Heart right ventricle (tissue), 16 donors: Measurements from ENCODE around the gene SLC2A1. TPM values are rescaled to one million over a fixed set of nuclear protein-coding genes. Genes with fewer than 3 reads are reported as not detected.

Experiments
- ATAC-seq, 8 donors: fragments of 200-7000 bp; cut with Tn5 transposase; one replicate each; pipeline ENCODE4 v1.9.1; 2020; ENCODE audit warnings: mild to moderate bottlenecking in 8 of 8, moderate library complexity in 8 of 8, moderate number of reproducible peaks in 1 of 8
- DNase-seq, 2 donors: peaks; one replicate each; pipeline ENCODE4 v3.0.0-alpha.2; 2020
- H3K27ac ChIP-seq, 10 donors: fragments of 200-600 bp; sonication (generic) in 2 of 10; one replicate each; pipeline versions ENCODE4 v1.5.0 to v1.8.0; 2020 to 2022; ENCODE audit warnings: mild to moderate bottlenecking in 3 of 10
- H3K27me3 ChIP-seq, 7 donors: fragments of 200-600 bp; one replicate each; pipeline ENCODE4 v1.8.0; 2021 to 2022; ENCODE audit warnings: mild to moderate bottlenecking in 2 of 7
- H3K36me3 ChIP-seq, 9 donors: fragments of 200-600 bp; sonication (generic) in 1 of 9; one replicate each; pipeline versions ENCODE4 v1.5.0 to v1.8.0; 2020 to 2022; ENCODE audit warnings: mild to moderate bottlenecking in 2 of 9
- H3K4me1 ChIP-seq, 9 donors: fragments of 200-600 bp; sonication (generic) in 1 of 9; one replicate each; pipeline versions ENCODE4 v1.5.0 to v1.8.0; 2020 to 2022; ENCODE audit warnings: mild to moderate bottlenecking in 4 of 9
- H3K4me3 ChIP-seq, 10 donors: fragments of 200-600 bp; sonication (generic) in 2 of 10; one replicate each; pipeline versions ENCODE4 v1.5.0 to v1.8.0; 2020 to 2022; ENCODE audit warnings: mild to moderate bottlenecking in 7 of 10, moderate library complexity in 2 of 10
- H3K9me3 ChIP-seq, 11 donors: fragments of 200-600 bp in 10 of 11; sonication (generic) in 2 of 11; one replicate each; pipeline versions ENCODE4 v1.5.0 to v1.8.0; 2013 to 2022; ENCODE audit warnings: mild to moderate bottlenecking in 2 of 11, control low read depth in 1 of 11, moderate library complexity in 1 of 11
- WGBS, 2 donors: extraction: QIAGEN DNeasy Blood & Tissue Kit; methylation state at CpG; one replicate each; pipeline ENCODE4 v1.1.7; 2013; ENCODE audit warnings: inconsistent platforms in 1 of 2; 5-methylcytosine and 5-hydroxymethylcytosine counted together
- intact Hi-C, 10 donors: fragments of 100-400 bp; cut with DNase I; formaldehyde crosslinking; loops; one replicate each; pipeline versions ENCODE4 v1.11.1 to v1.14.2; 2022
- polyA plus RNA-seq, 2 donors: library from polyadenylated mRNA; stranded (reverse); fragments of 200-250 nt; gene quantifications; one replicate each; pipeline ENCODE4 v1.2.3, GENCODE V29; 2013
- total RNA-seq, 10 donors: library from RNA; stranded (reverse); fragmentation: NEBNext Ultra II Directional in 3 of 10; extraction: Animal tissue kit (Norgen Biotek cat#: 25700) in 3 of 10; gene quantifications; one replicate each; pipeline versions ENCODE4 v1.2.1 to v1.2.4, GENCODE V29; 2021 to 2023
- TF ChIP-seq, protein P1 (sequence below), 9 donors: fragments of 200-600 bp; sonication (generic) in 2 of 9; IDR thresholded peaks; one replicate each; pipeline versions ENCODE4 v1.5.0 to v1.8.0; 2021 to 2022; ENCODE audit warnings: antibody characterized with exemption in 9 of 9, mild to moderate bottlenecking in 5 of 9, moderate library complexity in 1 of 9
- donor health status: Arrhythmogenic right ventricular cardiomyopathy.
- donor health status: ischemic (EF 13 %, LVEDD 7.1; RV severe dilation, severe dysfunction).
- donor health status: healthy with polysubstance abuse.
- donor health status: DM: no; HTN: yes; CAD: no.
- donor health status: DM: no; HTN: no; CAD: no.
- donor health status: ischemic (EF 25% LVEDD 6.9; RV normal size, moderate dysfunction).
- donor health status: ischemic (EF 25% LVEDD 5.7; RV mildly dilated, moderate dysfunction).
- donor health status: healthy.
- donor health status: DM: yes; HTN: yes; CAD: no.
- donor health status: Ischemic cardiomyopathy.
- donor health status: ischemic (EF 35%, LVEDD 5.7; RV mildly dilated, moderate dysfunction).
- donor health status: nonischemic (EF 11% LVEDD 7.7; RV severe dilation, severe dysfunction).
- donor health status: DM: yes; HTN: yes; CAD: no.
- donor health status: PGD.
- donor health status: ischemic (EF 29% LVEDD 5.4; RV normal size, mild dysfunction).
- donor health status: nonischemic (EF 23%, LVEDD 6.1; RV moderate dilation, normal function).

The SLC2A1 gene
- total and polyA plus RNA-seq, 12 donors: 6.7 to 98.7 (median 28.9) TPM

GRCh38 chr1:42945164-42945563 is 13.5 kb downstream of the SLC2A1 start:
- peak overlapping the region; percentile 62 to 87 (median 82) for H3K27ac ChIP-seq
- DNase-seq: no peak
- peaks cover 0 to 14% (median 0%) of the 10 kb centered on the region in 9 donors for H3K36me3 ChIP-seq
- H3K9me3 ChIP-seq: no peaks in the 10 kb centered on the region
- H3K4me1 ChIP-seq: peaks cover 37 to 98% (median 80%) of the 10 kb centered on the region in 9 donors
- H3K27me3 ChIP-seq: no peaks in the 10 kb centered on the region
- WGBS, 2 donors: 75 to 90% methylated on average over 6 of the region's 6 CpGs
- intact Hi-C loops: no loop called here
- no peak overlapping the region for H3K4me3 ChIP-seq
- TF ChIP-seq, protein P1, sequence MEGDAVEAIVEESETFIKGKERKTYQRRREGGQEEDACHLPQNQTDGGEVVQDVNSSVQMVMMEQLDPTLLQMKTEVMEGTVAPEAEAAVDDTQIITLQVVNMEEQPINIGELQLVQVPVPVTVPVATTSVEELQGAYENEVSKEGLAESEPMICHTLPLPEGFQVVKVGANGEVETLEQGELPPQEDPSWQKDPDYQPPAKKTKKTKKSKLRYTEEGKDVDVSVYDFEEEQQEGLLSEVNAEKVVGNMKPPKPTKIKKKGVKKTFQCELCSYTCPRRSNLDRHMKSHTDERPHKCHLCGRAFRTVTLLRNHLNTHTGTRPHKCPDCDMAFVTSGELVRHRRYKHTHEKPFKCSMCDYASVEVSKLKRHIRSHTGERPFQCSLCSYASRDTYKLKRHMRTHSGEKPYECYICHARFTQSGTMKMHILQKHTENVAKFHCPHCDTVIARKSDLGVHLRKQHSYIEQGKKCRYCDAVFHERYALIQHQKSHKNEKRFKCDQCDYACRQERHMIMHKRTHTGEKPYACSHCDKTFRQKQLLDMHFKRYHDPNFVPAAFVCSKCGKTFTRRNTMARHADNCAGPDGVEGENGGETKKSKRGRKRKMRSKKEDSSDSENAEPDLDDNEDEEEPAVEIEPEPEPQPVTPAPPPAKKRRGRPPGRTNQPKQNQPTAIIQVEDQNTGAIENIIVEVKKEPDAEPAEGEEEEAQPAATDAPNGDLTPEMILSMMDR (IDR thresholded peaks at IDR 0.05): no peak
- ATAC-seq: no peak

GRCh38 chr1:42944246-42944928 is 14.3 kb downstream of the SLC2A1 start:
- ATAC-seq (peak; percentile 28 to 75 (median 62)), DNase-seq (peak; percentile 70 to 72)
- Histone ChIP-seq H3K9me3 (no peaks in the 10 kb centered on the region), H3K27me3 (no peaks in the 10 kb centered on the region), H3K4me3 (no peak overlapping the region), H3K4me1 (peaks cover 37 to 100% (median 80%) of the 10 kb centered on the region in 9 donors), H3K27ac (peak overlapping the region; percentile 62 to 87 (median 82)), H3K36me3 (peaks cover 0 to 17% (median 0%) of the 10 kb centered on the region in 9 donors)
- WGBS, 2 donors: 53 to 63% methylated on average over 9 of the region's 9 CpGs
- intact Hi-C loops: no loop called here
- TF ChIP-seq, protein P1 (IDR thresholded peaks at IDR 0.05): no peak

GRCh38 chr1:42943728-42944127 is 14.9 kb downstream of the SLC2A1 start:
- Histone ChIP-seq H3K4me1 (peaks cover 36 to 100% (median 84%) of the 10 kb centered on the region in 9 donors), H3K27me3 (no peaks in the 10 kb centered on the region), H3K4me3 (no peak overlapping the region), H3K27ac (peak overlapping the region; percentile 62 to 87 (median 82)), H3K9me3 (no peaks in the 10 kb centered on the region), H3K36me3 (peaks cover 0 to 22% (median 0%) of the 10 kb centered on the region in 9 donors)
- no peak for DNase-seq
- intact Hi-C loops: no loop called here
- 75 to 78% methylated on average over 6 of the region's 6 CpGs for WGBS, 2 donors
- TF ChIP-seq, protein P1 (IDR thresholded peaks at IDR 0.05): no peak
- ATAC-seq: no peak

GRCh38 chr1:42943166-42943565 is 15.5 kb downstream of the SLC2A1 start:
- intact Hi-C loops: no loop called here
- peaks cover 36 to 100% (median 84%) of the 10 kb centered on the region in 9 donors for H3K4me1 ChIP-seq
- H3K4me3 ChIP-seq: no peak overlapping the region
- ATAC-seq (peak; percentile 71 to 87 (median 79)), DNase-seq (peak; percentile 47 to 70)
- peaks cover 0 to 26% (median 0%) of the 10 kb centered on the region in 9 donors for H3K36me3 ChIP-seq
- H3K9me3 ChIP-seq: no peaks in the 10 kb centered on the region
- TF ChIP-seq, protein P1 (IDR thresholded peaks at IDR 0.05): no peak
- WGBS, 2 donors: 38 to 72% methylated on average over 7 of the region's 7 CpGs
- peak overlapping the region; percentile 62 to 87 (median 82) for H3K27ac ChIP-seq
- no peaks in the 10 kb centered on the region for H3K27me3 ChIP-seq
